GM23338 (cell line): ENCODE data around the gene ERC2. TPM values are rescaled to one million over a fixed set of nuclear protein-coding genes. Genes with fewer than 3 reads are reported as not detected.

Experiments used
- ATAC-seq: fragments of 200-7000 bp; cut with Tn5 transposase; 3 replicates; pipeline ENCODE4 v1.9.1; 2020
- DNase-seq: peaks from one replicate; pipeline ENCODE4 v3.0.0-alpha.2; 2015; ENCODE audit warnings: low spot score
- H2AFZ ChIP-seq: fragments of 200-600 bp; sonication (generic); 2 replicates; pipeline ENCODE4 v1.8.0; 2016; ENCODE audit warnings: antibody characterized with exemption, mild to moderate bottlenecking, moderate library complexity
- H3F3A ChIP-seq: fragments of 200-600 bp; sonication (generic); replicated peaks from 2 replicates; pipeline ENCODE4 v1.8.0; 2017; ENCODE audit warnings: antibody characterized with exemption, mixed run types, low read depth
- H3K27ac ChIP-seq: fragments of 200-600 bp; sonication (generic); 2 replicates; pipeline ENCODE4 v1.6.1; 2016; ENCODE audit warnings: low read depth
- H3K27me3 ChIP-seq: fragments of 200-600 bp; sonication (generic); 2 replicates; pipeline ENCODE4 v1.8.0; 2016; ENCODE audit warnings: mild to moderate bottlenecking, mixed run types, moderate library complexity; ENCODE audit not compliant: insufficient read depth
- H3K36me3 ChIP-seq: fragments of 200-600 bp; sonication (generic); 2 replicates; pipeline ENCODE4 v1.8.0; 2016; ENCODE audit warnings: mild to moderate bottlenecking; ENCODE audit not compliant: insufficient read depth
- H3K4me1 ChIP-seq: fragments of 200-600 bp; sonication (generic); 2 replicates; pipeline ENCODE4 v1.8.0; 2016; ENCODE audit warnings: mild to moderate bottlenecking, moderate library complexity; ENCODE audit not compliant: insufficient read depth
- H3K4me2 ChIP-seq: fragments of 200-600 bp; sonication (generic); 2 replicates; pipeline ENCODE4 v1.7.1; 2017; ENCODE audit warnings: mixed run types
- H3K4me3 ChIP-seq: fragments of 200-600 bp; sonication (generic); 2 replicates; pipeline ENCODE4 v1.6.1; 2016; ENCODE audit warnings: mixed run types
- H3K79me2 ChIP-seq: fragments of 200-600 bp; sonication (generic); replicated peaks from 2 replicates; pipeline ENCODE4 v1.8.0; 2017; ENCODE audit warnings: mild to moderate bottlenecking; ENCODE audit not compliant: insufficient read depth
- H3K9me2 ChIP-seq: fragments of 200-600 bp; sonication (generic); 2 replicates; pipeline ENCODE4 v1.8.0; 2017; ENCODE audit not compliant: insufficient read depth
- H4K20me1 ChIP-seq: fragments of 200-600 bp; sonication (generic); replicated peaks from 2 replicates; pipeline ENCODE4 v1.8.0; 2017; ENCODE audit warnings: mild to moderate bottlenecking; ENCODE audit not compliant: insufficient read depth
- H3K27ac Mint-ChIP-seq: 2 replicates; pipeline ENCODE4 v1.8.0; 2020; ENCODE audit warnings: inconsistent platforms, mild to moderate bottlenecking, moderate library complexity, mixed read lengths
- H3K27me3 Mint-ChIP-seq: 3 replicates; pipeline ENCODE4 v1.8.0; 2022; ENCODE audit warnings: low read depth, mild to moderate bottlenecking, moderate library complexity, mixed read lengths, inconsistent platforms; ENCODE audit not compliant: insufficient read depth, poor library complexity
- H3K36me3 Mint-ChIP-seq: 3 replicates; pipeline ENCODE4 v1.8.0; 2021; ENCODE audit warnings: low read depth, mild to moderate bottlenecking, inconsistent platforms, moderate library complexity, mixed read lengths
- H3K4me1 Mint-ChIP-seq: 3 replicates; pipeline ENCODE4 v1.8.0; 2020; ENCODE audit warnings: mild to moderate bottlenecking, inconsistent platforms, mixed read lengths
- H3K4me3 Mint-ChIP-seq: 3 replicates; pipeline ENCODE4 v1.8.0; 2021; ENCODE audit warnings: moderate library complexity, mild to moderate bottlenecking, inconsistent platforms, mixed read lengths
- H3K9me3 Mint-ChIP-seq: 3 replicates; pipeline ENCODE4 v1.8.0; 2020; ENCODE audit warnings: moderate library complexity, mild to moderate bottlenecking, inconsistent platforms, mixed read lengths
- CREB1 ChIP-seq: fragments of 250-450 bp; sonication (Bioruptor Pico); IDR thresholded peaks from 2 replicates; pipeline ENCODE4 v1.5.0; 2020; ENCODE audit warnings: low read depth, mild to moderate bottlenecking, moderate library complexity
- EZH2 ChIP-seq: fragments of 200-600 bp; sonication (generic); IDR thresholded peaks from one replicate; pipeline ENCODE4 v1.8.0; 2017; ENCODE audit warnings: antibody characterized with exemption, mild to moderate bottlenecking, low read depth; ENCODE audit not compliant: unreplicated experiment
- EZH2phosphoT487 ChIP-seq: fragments of 200-600 bp; sonication (generic); IDR thresholded peaks from one replicate; pipeline ENCODE4 v1.8.1; 2018; ENCODE audit warnings: antibody characterized with exemption; ENCODE audit not compliant: unreplicated experiment
- JUNB ChIP-seq: IDR thresholded peaks from one replicate; pipeline ENCODE4 v1.6.1; 2016; ENCODE audit warnings: antibody characterized with exemption; ENCODE audit not compliant: unreplicated experiment
- NANOG ChIP-seq: IDR thresholded peaks from 2 replicates; pipeline ENCODE4 v1.6.1; 2016; ENCODE audit warnings: antibody characterized with exemption, borderline replicate concordance
- POLR2AphosphoS5 ChIP-seq: IDR thresholded peaks from 2 replicates; pipeline ENCODE4 v1.6.1; 2016; ENCODE audit warnings: antibody characterized with exemption, low read depth
- STAT1 ChIP-seq: IDR thresholded peaks from one replicate; pipeline ENCODE4 v1.6.1; 2016; ENCODE audit warnings: antibody characterized with exemption; ENCODE audit not compliant: unreplicated experiment
- ZNF114 ChIP-seq: fragments of 250-450 bp; sonication (Bioruptor Pico); IDR thresholded peaks from 2 replicates; pipeline ENCODE4 v1.5.0; 2020; ENCODE audit warnings: mild to moderate bottlenecking, moderate library complexity
- ZNF331 ChIP-seq: fragments of 250-450 bp; sonication (Bioruptor Pico); IDR thresholded peaks from 2 replicates; pipeline ENCODE4 v1.5.0; 2020; ENCODE audit warnings: low read depth, mild to moderate bottlenecking, moderate library complexity
- polyA plus RNA-seq: library from polyadenylated mRNA; unstranded; fragments of >200 nt; fragmentation: Nextera tagmentation; extraction: Ambion mirVana; gene quantifications from 2 replicates; pipeline ENCODE4 v1.2.1, GENCODE V29; 2016
- total RNA-seq: library from RNA; depleted of rRNA; stranded (reverse); fragments of >200 nt; shearing (Covaris generic); gene quantifications from 2 replicates; pipeline ENCODE4 v1.2.3, GENCODE V29; 2014
- TF ChIP-seq, protein P1 (sequence below), 2 experiments: fragments of 200-600 bp in 1 of 2; sonication (generic) in 1 of 2; conservative IDR thresholded peaks; 2 replicates each; pipeline versions ENCODE4 v1.5.1 to v1.6.1; 2016 to 2017; ENCODE audit warnings: antibody characterized with exemption in 2 of 2, low read depth in 2 of 2, mild to moderate bottlenecking in 2 of 2, moderate library complexity in 1 of 2
- TF ChIP-seq, protein P2 (sequence below): IDR thresholded peaks from 2 replicates; pipeline ENCODE4 v1.6.1; 2016; ENCODE audit warnings: antibody characterized with exemption
- TF ChIP-seq, protein P3 (sequence below): fragments of 250-450 bp; sonication (Bioruptor Pico); IDR thresholded peaks from 2 replicates; pipeline ENCODE4 v1.5.0; 2020; ENCODE audit warnings: mild to moderate bottlenecking, moderate library complexity
- TF ChIP-seq, protein P4 (sequence below): IDR thresholded peaks from one replicate; pipeline ENCODE4 v1.6.1; 2018; ENCODE audit warnings: antibody characterized with exemption; ENCODE audit not compliant: unreplicated experiment

The ERC2 gene
- total and polyA plus RNA-seq, 2 experiments from 2014 or later = 11.8 to 13.7 TPM

DNA sequence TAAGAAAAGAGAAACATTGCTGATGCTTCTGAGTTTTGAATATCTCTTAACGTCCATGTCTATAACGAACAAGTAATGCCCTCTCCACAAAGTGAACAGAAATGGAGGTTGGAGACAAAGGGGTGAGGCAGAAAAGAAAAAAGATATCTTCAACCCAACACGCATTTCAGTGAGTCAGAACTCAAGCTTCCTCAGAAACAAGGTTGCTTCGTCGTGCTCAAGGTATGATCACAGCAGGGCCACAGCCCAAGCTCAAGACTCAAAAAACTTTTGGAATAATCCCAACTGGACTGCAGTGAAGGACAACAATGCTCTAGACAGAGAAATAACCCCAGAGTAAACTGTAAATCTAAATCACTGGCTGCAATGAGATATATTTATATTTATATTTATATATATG lies 1000.0 kb downstream of the ERC2 start:
- Histone ChIP-seq H3K36me3 (no peaks in the 10 kb centered on the region), H3K27ac (no peak overlapping the region), H2AFZ (no peak overlapping the region), H3F3A (no peaks in the 10 kb centered on the region), H3K9me2 (no peaks in the 10 kb centered on the region), H3K4me1 (peaks cover 14% of the 10 kb centered on the region), H4K20me1 (no peaks in the 10 kb centered on the region), H3K27me3 (peaks cover 16% of the 10 kb centered on the region), H3K4me3 (no peak overlapping the region), H3K79me2 (no peaks in the 10 kb centered on the region), H3K4me2 (no peak overlapping the region)
- Mint-ChIP-seq H3K27ac (no peak overlapping the region), H3K36me3 (no peaks in the 10 kb centered on the region), H3K4me1 (peaks cover 11% of the 10 kb centered on the region), H3K4me3 (no peak overlapping the region), H3K27me3 (peaks cover 8% of the 10 kb centered on the region), H3K9me3 (no peaks in the 10 kb centered on the region; the same call in 2 of the 3 replicates)
- no peak for ATAC-seq
- TF ChIP-seq POLR2AphosphoS5 (no peak), JUNB (no peak), STAT1 (no peak), ZNF331 (CRISPR knock-in tag) (no peak), ZNF114 (CRISPR knock-in tag) (no peak), CREB1 (CRISPR knock-in tag) (no peak), EZH2phosphoT487 (no peak), EZH2 (no peak), NANOG (no peak)
- TF ChIP-seq, protein P1, sequence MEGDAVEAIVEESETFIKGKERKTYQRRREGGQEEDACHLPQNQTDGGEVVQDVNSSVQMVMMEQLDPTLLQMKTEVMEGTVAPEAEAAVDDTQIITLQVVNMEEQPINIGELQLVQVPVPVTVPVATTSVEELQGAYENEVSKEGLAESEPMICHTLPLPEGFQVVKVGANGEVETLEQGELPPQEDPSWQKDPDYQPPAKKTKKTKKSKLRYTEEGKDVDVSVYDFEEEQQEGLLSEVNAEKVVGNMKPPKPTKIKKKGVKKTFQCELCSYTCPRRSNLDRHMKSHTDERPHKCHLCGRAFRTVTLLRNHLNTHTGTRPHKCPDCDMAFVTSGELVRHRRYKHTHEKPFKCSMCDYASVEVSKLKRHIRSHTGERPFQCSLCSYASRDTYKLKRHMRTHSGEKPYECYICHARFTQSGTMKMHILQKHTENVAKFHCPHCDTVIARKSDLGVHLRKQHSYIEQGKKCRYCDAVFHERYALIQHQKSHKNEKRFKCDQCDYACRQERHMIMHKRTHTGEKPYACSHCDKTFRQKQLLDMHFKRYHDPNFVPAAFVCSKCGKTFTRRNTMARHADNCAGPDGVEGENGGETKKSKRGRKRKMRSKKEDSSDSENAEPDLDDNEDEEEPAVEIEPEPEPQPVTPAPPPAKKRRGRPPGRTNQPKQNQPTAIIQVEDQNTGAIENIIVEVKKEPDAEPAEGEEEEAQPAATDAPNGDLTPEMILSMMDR (conservative IDR thresholded peaks at IDR 0.05; ENCODE audit: low read depth in 2 of 2) = no peak
- TF ChIP-seq, protein P2, sequence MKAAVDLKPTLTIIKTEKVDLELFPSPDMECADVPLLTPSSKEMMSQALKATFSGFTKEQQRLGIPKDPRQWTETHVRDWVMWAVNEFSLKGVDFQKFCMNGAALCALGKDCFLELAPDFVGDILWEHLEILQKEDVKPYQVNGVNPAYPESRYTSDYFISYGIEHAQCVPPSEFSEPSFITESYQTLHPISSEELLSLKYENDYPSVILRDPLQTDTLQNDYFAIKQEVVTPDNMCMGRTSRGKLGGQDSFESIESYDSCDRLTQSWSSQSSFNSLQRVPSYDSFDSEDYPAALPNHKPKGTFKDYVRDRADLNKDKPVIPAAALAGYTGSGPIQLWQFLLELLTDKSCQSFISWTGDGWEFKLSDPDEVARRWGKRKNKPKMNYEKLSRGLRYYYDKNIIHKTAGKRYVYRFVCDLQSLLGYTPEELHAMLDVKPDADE = no peak
- TF ChIP-seq, protein P3, sequence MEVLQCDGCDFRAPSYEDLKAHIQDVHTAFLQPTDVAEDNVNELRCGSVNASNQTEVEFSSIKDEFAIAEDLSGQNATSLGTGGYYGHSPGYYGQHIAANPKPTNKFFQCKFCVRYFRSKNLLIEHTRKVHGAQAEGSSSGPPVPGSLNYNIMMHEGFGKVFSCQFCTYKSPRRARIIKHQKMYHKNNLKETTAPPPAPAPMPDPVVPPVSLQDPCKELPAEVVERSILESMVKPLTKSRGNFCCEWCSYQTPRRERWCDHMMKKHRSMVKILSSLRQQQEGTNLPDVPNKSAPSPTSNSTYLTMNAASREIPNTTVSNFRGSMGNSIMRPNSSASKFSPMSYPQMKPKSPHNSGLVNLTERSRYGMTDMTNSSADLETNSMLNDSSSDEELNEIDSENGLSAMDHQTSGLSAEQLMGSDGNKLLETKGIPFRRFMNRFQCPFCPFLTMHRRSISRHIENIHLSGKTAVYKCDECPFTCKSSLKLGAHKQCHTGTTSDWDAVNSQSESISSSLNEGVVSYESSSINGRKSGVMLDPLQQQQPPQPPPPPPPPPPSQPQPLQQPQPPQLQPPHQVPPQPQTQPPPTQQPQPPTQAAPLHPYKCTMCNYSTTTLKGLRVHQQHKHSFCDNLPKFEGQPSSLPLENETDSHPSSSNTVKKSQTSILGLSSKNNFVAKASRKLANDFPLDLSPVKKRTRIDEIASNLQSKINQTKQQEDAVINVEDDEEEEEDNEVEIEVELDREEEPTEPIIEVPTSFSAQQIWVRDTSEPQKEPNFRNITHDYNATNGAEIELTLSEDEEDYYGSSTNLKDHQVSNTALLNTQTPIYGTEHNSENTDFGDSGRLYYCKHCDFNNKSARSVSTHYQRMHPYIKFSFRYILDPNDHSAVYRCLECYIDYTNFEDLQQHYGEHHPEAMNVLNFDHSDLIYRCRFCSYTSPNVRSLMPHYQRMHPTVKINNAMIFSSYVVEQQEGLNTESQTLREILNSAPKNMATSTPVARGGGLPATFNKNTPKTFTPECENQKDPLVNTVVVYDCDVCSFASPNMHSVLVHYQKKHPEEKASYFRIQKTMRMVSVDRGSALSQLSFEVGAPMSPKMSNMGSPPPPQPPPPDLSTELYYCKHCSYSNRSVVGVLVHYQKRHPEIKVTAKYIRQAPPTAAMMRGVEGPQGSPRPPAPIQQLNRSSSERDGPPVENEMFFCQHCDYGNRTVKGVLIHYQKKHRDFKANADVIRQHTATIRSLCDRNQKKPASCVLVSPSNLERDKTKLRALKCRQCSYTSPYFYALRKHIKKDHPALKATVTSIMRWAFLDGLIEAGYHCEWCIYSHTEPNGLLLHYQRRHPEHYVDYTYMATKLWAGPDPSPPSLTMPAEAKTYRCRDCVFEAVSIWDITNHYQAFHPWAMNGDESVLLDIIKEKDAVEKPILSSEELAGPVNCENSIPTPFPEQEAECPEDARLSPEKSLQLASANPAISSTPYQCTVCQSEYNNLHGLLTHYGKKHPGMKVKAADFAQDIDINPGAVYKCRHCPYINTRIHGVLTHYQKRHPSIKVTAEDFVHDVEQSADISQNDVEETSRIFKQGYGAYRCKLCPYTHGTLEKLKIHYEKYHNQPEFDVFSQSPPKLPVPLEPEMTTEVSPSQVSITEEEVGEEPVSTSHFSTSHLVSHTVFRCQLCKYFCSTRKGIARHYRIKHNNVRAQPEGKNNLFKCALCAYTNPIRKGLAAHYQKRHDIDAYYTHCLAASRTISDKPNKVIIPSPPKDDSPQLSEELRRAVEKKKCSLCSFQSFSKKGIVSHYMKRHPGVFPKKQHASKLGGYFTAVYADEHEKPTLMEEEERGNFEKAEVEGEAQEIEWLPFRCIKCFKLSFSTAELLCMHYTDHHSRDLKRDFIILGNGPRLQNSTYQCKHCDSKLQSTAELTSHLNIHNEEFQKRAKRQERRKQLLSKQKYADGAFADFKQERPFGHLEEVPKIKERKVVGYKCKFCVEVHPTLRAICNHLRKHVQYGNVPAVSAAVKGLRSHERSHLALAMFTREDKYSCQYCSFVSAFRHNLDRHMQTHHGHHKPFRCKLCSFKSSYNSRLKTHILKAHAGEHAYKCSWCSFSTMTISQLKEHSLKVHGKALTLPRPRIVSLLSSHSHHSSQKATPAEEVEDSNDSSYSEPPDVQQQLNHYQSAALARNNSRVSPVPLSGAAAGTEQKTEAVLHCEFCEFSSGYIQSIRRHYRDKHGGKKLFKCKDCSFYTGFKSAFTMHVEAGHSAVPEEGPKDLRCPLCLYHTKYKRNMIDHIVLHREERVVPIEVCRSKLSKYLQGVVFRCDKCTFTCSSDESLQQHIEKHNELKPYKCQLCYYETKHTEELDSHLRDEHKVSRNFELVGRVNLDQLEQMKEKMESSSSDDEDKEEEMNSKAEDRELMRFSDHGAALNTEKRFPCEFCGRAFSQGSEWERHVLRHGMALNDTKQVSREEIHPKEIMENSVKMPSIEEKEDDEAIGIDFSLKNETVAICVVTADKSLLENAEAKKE (CRISPR knock-in tag) = no peak
- TF ChIP-seq, protein P4, sequence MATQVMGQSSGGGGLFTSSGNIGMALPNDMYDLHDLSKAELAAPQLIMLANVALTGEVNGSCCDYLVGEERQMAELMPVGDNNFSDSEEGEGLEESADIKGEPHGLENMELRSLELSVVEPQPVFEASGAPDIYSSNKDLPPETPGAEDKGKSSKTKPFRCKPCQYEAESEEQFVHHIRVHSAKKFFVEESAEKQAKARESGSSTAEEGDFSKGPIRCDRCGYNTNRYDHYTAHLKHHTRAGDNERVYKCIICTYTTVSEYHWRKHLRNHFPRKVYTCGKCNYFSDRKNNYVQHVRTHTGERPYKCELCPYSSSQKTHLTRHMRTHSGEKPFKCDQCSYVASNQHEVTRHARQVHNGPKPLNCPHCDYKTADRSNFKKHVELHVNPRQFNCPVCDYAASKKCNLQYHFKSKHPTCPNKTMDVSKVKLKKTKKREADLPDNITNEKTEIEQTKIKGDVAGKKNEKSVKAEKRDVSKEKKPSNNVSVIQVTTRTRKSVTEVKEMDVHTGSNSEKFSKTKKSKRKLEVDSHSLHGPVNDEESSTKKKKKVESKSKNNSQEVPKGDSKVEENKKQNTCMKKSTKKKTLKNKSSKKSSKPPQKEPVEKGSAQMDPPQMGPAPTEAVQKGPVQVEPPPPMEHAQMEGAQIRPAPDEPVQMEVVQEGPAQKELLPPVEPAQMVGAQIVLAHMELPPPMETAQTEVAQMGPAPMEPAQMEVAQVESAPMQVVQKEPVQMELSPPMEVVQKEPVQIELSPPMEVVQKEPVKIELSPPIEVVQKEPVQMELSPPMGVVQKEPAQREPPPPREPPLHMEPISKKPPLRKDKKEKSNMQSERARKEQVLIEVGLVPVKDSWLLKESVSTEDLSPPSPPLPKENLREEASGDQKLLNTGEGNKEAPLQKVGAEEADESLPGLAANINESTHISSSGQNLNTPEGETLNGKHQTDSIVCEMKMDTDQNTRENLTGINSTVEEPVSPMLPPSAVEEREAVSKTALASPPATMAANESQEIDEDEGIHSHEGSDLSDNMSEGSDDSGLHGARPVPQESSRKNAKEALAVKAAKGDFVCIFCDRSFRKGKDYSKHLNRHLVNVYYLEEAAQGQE = no peak
- DNase-seq = no peak
